ENCODE results near the gene FGF2.

GRCh38 chr4:122847931-122848330 is 21.3 kb downstream of the FGF2 start:
- TF ChIP-seq RAD21 (IDR thresholded peaks at IDR 0.05) (no peak), CTCF (IDR thresholded peaks at IDR 0.05; ENCODE audit: low read depth, low read length, missing input control) (no peak), MAX (IDR thresholded peaks at IDR 0.05) (no peak), YY1 (IDR thresholded peaks at IDR 0.05) (no peak), NR2F2 (IDR thresholded peaks at IDR 0.05) (no peak), JUND (IDR thresholded peaks at IDR 0.05) (no peak), REST (IDR thresholded peaks at IDR 0.05) (no peak), SP1 (IDR thresholded peaks at IDR 0.05) (no peak), GABPA (IDR thresholded peaks at IDR 0.05 in 1 of 2, conservative IDR thresholded peaks at IDR 0.05 in 1 of 2) (no peak), FOXA1 (IDR thresholded peaks at IDR 0.05) (no peak), TAF1 (conservative IDR thresholded peaks at IDR 0.05) (no peak), EGR1 (IDR thresholded peaks at IDR 0.05; ENCODE audit: low read depth in 2 of 2) (no peak)

All from liver (tissue), 3 donors.